Endothelial cell of umbilical vein (primary cell): ENCODE data around the gene ENAH. TPM values are rescaled to one million over a fixed set of nuclear protein-coding genes. Genes with fewer than 3 reads are reported as not detected.

Experiments
- BruUV-seq: library from RNA; stranded (reverse); fragments of 400-500 nt; replicated peaks from 2 replicates; lab custom pipeline; 2021; lab: Mats Ljungman, UMichigan
- CTCF ChIA-PET: fragments of 300-600, 350-600 bp; sonication (Branson Sonifier 250); formaldehyde crosslinking; loops from one replicate; lab custom pipeline; 2021; ENCODE audit warnings: antibody characterized with exemption, inconsistent platforms; lab: Charles Lee
- POLR2A ChIA-PET: fragments of 300-600, 350-600 bp; sonication (Branson Sonifier 250); formaldehyde crosslinking; loops from one replicate; lab custom pipeline; 2021; ENCODE audit warnings: antibody characterized with exemption, inconsistent platforms; lab: Charles Lee
- DNase-seq: peaks from one replicate; pipeline ENCODE4 v3.0.0-alpha.2; 2011; ENCODE audit warnings: low read depth, low spot score
- FAIRE-seq: peaks from 2 replicates; lab custom pipeline; 2011; peaks lifted over from hg19 to GRCh38; lab: Jason Lieb, UNC
- H2AFZ ChIP-seq: 2 replicates; pipeline ENCODE4 v1.6.0; 2012; ENCODE audit warnings: low read depth, low read length, control low read depth, inconsistent platforms
- H3K27ac ChIP-seq: 2 replicates; pipeline ENCODE4 v1.5.1; 2011; ENCODE audit warnings: low read depth, mild to moderate bottlenecking, control low read depth, low read length, moderate library complexity; ENCODE audit not compliant: insufficient read depth
- H3K27me3 ChIP-seq, 2 experiments: 2 replicates each; pipeline versions ENCODE4 v1.6.0 to v1.6.1; 2011; ENCODE audit warnings: low read length in 2 of 2, mixed read lengths in 1 of 2; ENCODE audit not compliant: control insufficient read depth in 2 of 2, insufficient read depth in 2 of 2
- H3K36me3 ChIP-seq, 2 experiments: 2 replicates in 1 of 2; 3 replicates in 1 of 2; pipeline ENCODE4 v1.5.1; 2011; ENCODE audit warnings: low read length in 2 of 2, mild to moderate bottlenecking in 1 of 2, moderate library complexity in 1 of 2; ENCODE audit not compliant: control insufficient read depth in 2 of 2, insufficient read depth in 2 of 2; ENCODE audit errors: extremely low read depth in 1 of 2
- H3K4me1 ChIP-seq: 3 replicates; pipeline ENCODE4 v1.5.1; 2011; ENCODE audit warnings: mild to moderate bottlenecking, low read length; ENCODE audit not compliant: control insufficient read depth, insufficient read depth; ENCODE audit errors: extremely low read depth
- H3K4me2 ChIP-seq: 2 replicates; pipeline ENCODE4 v1.6.1; 2011; ENCODE audit warnings: low read length, control low read depth, mixed read lengths; ENCODE audit not compliant: insufficient read depth
- H3K4me3 ChIP-seq, 3 experiments: fragments of 200-600 bp in 1 of 3; sonication (generic), shearing (Covaris generic) in 1 of 3; replicated peaks in 1 of 3; 2 replicates each; pipeline ENCODE4 v1.5.1; 2011 to 2016; ENCODE audit warnings: control low read depth in 3 of 3, low read length in 3 of 3, mild to moderate bottlenecking in 2 of 3, inconsistent platforms in 1 of 3, low read depth in 1 of 3, moderate library complexity in 1 of 3; ENCODE audit not compliant: insufficient read depth in 1 of 3
- H3K79me2 ChIP-seq: 2 replicates; pipeline ENCODE4 v1.6.0; 2012; ENCODE audit warnings: low read length, inconsistent platforms; ENCODE audit not compliant: control insufficient read depth, insufficient read depth
- H3K9ac ChIP-seq: replicated peaks from 2 replicates; pipeline ENCODE3; 2011; ENCODE audit warnings: low read length, control low read depth; ENCODE audit not compliant: insufficient read depth; ENCODE audit errors: extremely low read depth
- H3K9me1 ChIP-seq: replicated peaks from 3 replicates; pipeline ENCODE4 v1.6.0; 2011; ENCODE audit warnings: mild to moderate bottlenecking, low read length; ENCODE audit not compliant: control insufficient read depth, insufficient read depth; ENCODE audit errors: extremely low read depth
- H3K9me3 ChIP-seq: replicated peaks from 2 replicates; pipeline ENCODE4 v1.5.1; 2012; ENCODE audit warnings: low read length, inconsistent platforms; ENCODE audit not compliant: control insufficient read depth, insufficient read depth
- H4K20me1 ChIP-seq: replicated peaks from 2 replicates; pipeline ENCODE3; 2011; ENCODE audit warnings: mild to moderate bottlenecking, low read length; ENCODE audit not compliant: control insufficient read depth, insufficient read depth; ENCODE audit errors: extremely low read depth
- CTCF ChIP-seq, 2 donors: IDR thresholded peaks; 1 replicate in 1 of 2; 2 replicates in 1 of 2; pipeline ENCODE4 v1.5.1; 2011; ENCODE audit warnings: low read length in 2 of 2, mild to moderate bottlenecking in 2 of 2, moderate library complexity in 2 of 2, control low read depth in 1 of 2, inconsistent platforms in 1 of 2, low read depth in 1 of 2; ENCODE audit not compliant: insufficient read depth in 1 of 2; ENCODE audit errors: extremely low read depth in 1 of 2
- EZH2 ChIP-seq: IDR thresholded peaks from 2 replicates; pipeline ENCODE4 v1.6.1; 2012; ENCODE audit warnings: borderline replicate concordance, low read depth, mild to moderate bottlenecking, moderate library complexity, low read length, inconsistent platforms; ENCODE audit not compliant: severe bottlenecking
- FOS ChIP-seq: IDR thresholded peaks from 2 replicates; pipeline ENCODE4 v1.6.1; 2011; ENCODE audit warnings: mild to moderate bottlenecking, low read length, moderate library complexity, borderline replicate concordance; ENCODE audit not compliant: insufficient read depth
- GATA2 ChIP-seq: IDR thresholded peaks from 2 replicates; pipeline ENCODE4 v1.7.0; 2011; ENCODE audit warnings: low read depth, mild to moderate bottlenecking, moderate library complexity, mixed read lengths, low read length; ENCODE audit not compliant: insufficient read length, insufficient read depth
- JUN ChIP-seq: IDR thresholded peaks from 2 replicates; pipeline ENCODE4 v1.6.1; 2011; ENCODE audit warnings: borderline replicate concordance, low read depth; ENCODE audit not compliant: insufficient read length, insufficient read depth
- MAX ChIP-seq: IDR thresholded peaks from 2 replicates; pipeline ENCODE4 v1.6.1; 2011; ENCODE audit not compliant: insufficient read depth, insufficient read length
- MYC ChIP-seq: IDR thresholded peaks from one replicate; pipeline ENCODE4 v1.6.1; 2011; ENCODE audit warnings: mild to moderate bottlenecking, low read depth, low read length
- POLR2A ChIP-seq: IDR thresholded peaks from 2 replicates; pipeline ENCODE4 v1.6.1; 2012; ENCODE audit warnings: low read depth, mild to moderate bottlenecking, control low read depth, low read length
- POLR2AphosphoS5 ChIP-seq: IDR thresholded peaks from 2 replicates; pipeline ENCODE4 v1.6.1; 2012; ENCODE audit warnings: low read depth, mild to moderate bottlenecking, control low read depth, low read length, moderate library complexity; ENCODE audit not compliant: insufficient read depth
- dilution Hi-C: fragments of 300-500 bp; cut with MboI; formaldehyde crosslinking; loops from one replicate; pipeline ENCODE4 v1.15.0; 2019; ENCODE audit warnings: low sequenced_read_pairs; ENCODE audit not compliant: extremely low pct_ligation_motif_present
- intact Hi-C: fragments of 100-400 bp; cut with micrococcal nuclease; formaldehyde crosslinking; loops from one replicate; pipeline ENCODE4 v1.10.0; 2022
- polyA plus RNA-seq, 4 experiments: library from polyadenylated mRNA; depleted of rRNA in 3 of 4; stranded (reverse) in 3 of 4; unstranded in 1 of 4; fragments of >200 nt; gene quantifications; 2 replicates each; pipeline versions ENCODE4 v1.2.1 to v1.2.3, GENCODE V29; 2011 to 2012; ENCODE audit warnings: missing spikeins in 1 of 4
- total RNA-seq: library from RNA; stranded (reverse); gene quantifications from 2 replicates; pipeline ENCODE4 v1.2.3, GENCODE V29; 2021

Gene ENAH
- total and polyA plus RNA-seq, 2 donors (not counting 3 experiments of a cell fraction or from before 2014, with no cell fraction given) = 19.9 to 95.6 TPM

- Histone ChIP-seq H3K4me1 (peaks cover 24% of the 10 kb centered on the region), H3K4me2 (no peak overlapping the region)
- no peak for TF ChIP-seq GATA2
- no peak for TF ChIP-seq JUN
- no peak for TF ChIP-seq MYC
- TF ChIP-seq MAX = no peak
- TF ChIP-seq CTCF (IDR thresholded peaks at IDR 0.05; ENCODE audit: extremely low read depth in 1 of 2, insufficient read depth in 1 of 2, low read depth in 1 of 2, low read length in 2 of 2) = no peak
- no peak for TF ChIP-seq EZH2
- TF ChIP-seq POLR2A = no peak
- no peak for TF ChIP-seq FOS
- no peak for TF ChIP-seq POLR2AphosphoS5
These were observed 203.7 kb downstream of the ENAH start for GRCh38 chr1:225449261-225449660.

More at GRCh38 chr1:225449261-225449660, 203.7 kb downstream of the ENAH start:
- Histone ChIP-seq H2AFZ (no peak overlapping the region), H3K27ac (no peak overlapping the region), H3K79me2 (no peaks in the 10 kb centered on the region), H4K20me1 (no peaks in the 10 kb centered on the region), H3K4me3 (no peak overlapping the region), H3K36me3 (no peaks in the 10 kb centered on the region), H3K27me3 (peaks cover 2% of the 10 kb centered on the region in 2 experiments), H3K9me1 (no peaks in the 10 kb centered on the region), H3K9ac (no peak overlapping the region), H3K9me3 (no peaks in the 10 kb centered on the region)
- no peak for FAIRE-seq
- no TSS peak for BruUV-seq
- ChIA-PET POLR2A (no interaction called here), CTCF (interaction anchor here (3.0 kb wide), 1 partner anchor 9 kb away, joined by 12 read pairs; no protein-coding TSS in a partner anchor)
- no peak for DNase-seq
- dilution Hi-C loops = no loop called here
- intact Hi-C loops = no loop called here
